OCI-LY3 (cell line): ENCODE results near the gene GPR39.

Experiments
- CTCF ChIP-seq: fragments of 200-600, 300-600 bp; sonication (generic); IDR thresholded peaks from 2 replicates; pipeline ENCODE4 v1.5.1; 2014; ENCODE audit warnings: antibody characterized with exemption, low read length, low read depth
- EZH2phosphoT487 ChIP-seq: fragments of 200-600 bp; shearing (Covaris generic); IDR thresholded peaks from 2 replicates; pipeline ENCODE4 v1.6.1; 2018; ENCODE audit warnings: antibody characterized with exemption, mixed run types, low read depth

DNA sequence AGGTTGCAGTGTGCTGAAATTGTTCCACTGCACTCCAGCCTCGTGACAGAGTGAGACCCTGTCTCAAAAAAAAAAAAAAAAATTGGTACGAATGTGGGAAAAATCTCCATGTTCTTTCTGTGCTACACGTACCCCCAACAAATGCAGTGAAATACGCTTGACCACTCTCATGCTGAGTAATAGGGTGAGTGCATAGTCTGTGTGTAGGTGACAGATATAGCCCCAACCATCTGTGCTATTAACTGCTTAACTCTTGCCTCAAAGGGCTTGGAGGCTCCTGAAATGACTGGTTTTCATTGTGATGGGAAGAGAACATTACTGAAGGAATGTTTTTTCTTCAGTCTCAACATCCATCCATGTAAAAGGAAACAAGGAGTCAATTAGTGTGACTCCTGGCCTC, 237.7 kb downstream of the GPR39 start:
- TF ChIP-seq CTCF (no peak), EZH2phosphoT487 (no peak)
